ENCODE measurements around the gene GRM1.
"Not testable (repeated sequence)": the region's sequence is repeated elsewhere in the genome, so short reads cannot be mapped to it uniquely, and the experiment has no call there.

GRM1 gene

DNA sequence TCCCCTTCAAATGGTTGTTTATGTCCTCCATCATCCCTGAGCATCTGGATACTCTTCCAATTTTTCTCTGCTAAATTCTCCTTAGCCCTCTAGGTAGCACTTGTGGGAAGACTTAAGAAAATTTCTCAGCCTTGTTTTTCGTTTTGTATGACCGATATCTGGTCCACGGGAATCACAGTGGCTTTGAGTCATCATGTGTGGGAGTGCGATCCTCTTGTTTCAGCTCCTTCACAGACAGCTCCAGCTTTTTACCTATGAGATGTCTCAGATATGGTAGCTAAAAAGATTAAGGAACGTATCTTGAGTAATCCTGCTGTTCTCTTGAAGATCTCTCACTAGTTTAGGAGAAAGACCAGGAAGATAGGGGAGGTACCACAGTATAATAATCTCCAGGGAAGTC lies 196.1 kb downstream of the GRM1 start:
- H3K4me3 ChIP-seq (ENCODE audit: severe bottlenecking): no peak overlapping the region
- peaks cover 4% of the 10 kb centered on the region for H3K27me3 ChIP-seq (ENCODE audit: insufficient read depth, poor library complexity, severe bottlenecking)
- no peaks in the 10 kb centered on the region for H3K4me1 ChIP-seq (ENCODE audit: insufficient read depth, poor library complexity, severe bottlenecking)
- H3K36me3 ChIP-seq (ENCODE audit: low read depth): no peaks in the 10 kb centered on the region
- no peaks in the 10 kb centered on the region for H3K9me3 ChIP-seq (ENCODE audit: severe bottlenecking)
- H3K27ac ChIP-seq (ENCODE audit: poor library complexity, severe bottlenecking): no peak overlapping the region
- no peak for ATAC-seq (ENCODE audit: low read depth)
- TF ChIP-seq, protein P1, sequence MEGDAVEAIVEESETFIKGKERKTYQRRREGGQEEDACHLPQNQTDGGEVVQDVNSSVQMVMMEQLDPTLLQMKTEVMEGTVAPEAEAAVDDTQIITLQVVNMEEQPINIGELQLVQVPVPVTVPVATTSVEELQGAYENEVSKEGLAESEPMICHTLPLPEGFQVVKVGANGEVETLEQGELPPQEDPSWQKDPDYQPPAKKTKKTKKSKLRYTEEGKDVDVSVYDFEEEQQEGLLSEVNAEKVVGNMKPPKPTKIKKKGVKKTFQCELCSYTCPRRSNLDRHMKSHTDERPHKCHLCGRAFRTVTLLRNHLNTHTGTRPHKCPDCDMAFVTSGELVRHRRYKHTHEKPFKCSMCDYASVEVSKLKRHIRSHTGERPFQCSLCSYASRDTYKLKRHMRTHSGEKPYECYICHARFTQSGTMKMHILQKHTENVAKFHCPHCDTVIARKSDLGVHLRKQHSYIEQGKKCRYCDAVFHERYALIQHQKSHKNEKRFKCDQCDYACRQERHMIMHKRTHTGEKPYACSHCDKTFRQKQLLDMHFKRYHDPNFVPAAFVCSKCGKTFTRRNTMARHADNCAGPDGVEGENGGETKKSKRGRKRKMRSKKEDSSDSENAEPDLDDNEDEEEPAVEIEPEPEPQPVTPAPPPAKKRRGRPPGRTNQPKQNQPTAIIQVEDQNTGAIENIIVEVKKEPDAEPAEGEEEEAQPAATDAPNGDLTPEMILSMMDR (IDR thresholded peaks at IDR 0.05; ENCODE audit: poor library complexity, severe bottlenecking): no peak
- no peak for DNase-seq (ENCODE audit: low spot score)

GRCh38 chr6:146240322-146240721 lies 211.5 kb downstream of the GRM1 start:
- ATAC-seq (ENCODE audit: low read depth) (no peak), DNase-seq (ENCODE audit: low spot score) (no peak)
- TF ChIP-seq, protein P1 (IDR thresholded peaks at IDR 0.05; ENCODE audit: poor library complexity, severe bottlenecking): no peak
- Histone ChIP-seq H3K36me3 (ENCODE audit: low read depth) (no peaks in the 10 kb centered on the region), H3K4me3 (ENCODE audit: severe bottlenecking) (no peak overlapping the region), H3K9me3 (ENCODE audit: severe bottlenecking) (no peaks in the 10 kb centered on the region), H3K27me3 (ENCODE audit: insufficient read depth, poor library complexity, severe bottlenecking) (peaks cover 8% of the 10 kb centered on the region), H3K4me1 (ENCODE audit: insufficient read depth, poor library complexity, severe bottlenecking) (no peaks in the 10 kb centered on the region), H3K27ac (ENCODE audit: poor library complexity, severe bottlenecking) (no peak overlapping the region)

GRCh38 chr6:146240807-146241206 lies 211.9 kb downstream of the GRM1 start:
- H3K27ac ChIP-seq (ENCODE audit: poor library complexity, severe bottlenecking): no peak overlapping the region
- H3K4me1 ChIP-seq (ENCODE audit: insufficient read depth, poor library complexity, severe bottlenecking): no peaks in the 10 kb centered on the region
- H3K36me3 ChIP-seq (ENCODE audit: low read depth): no peaks in the 10 kb centered on the region
- no peak overlapping the region for H3K4me3 ChIP-seq (ENCODE audit: severe bottlenecking)
- ATAC-seq (ENCODE audit: low read depth): no peak
- no peaks in the 10 kb centered on the region for H3K9me3 ChIP-seq (ENCODE audit: severe bottlenecking)
- peaks cover 8% of the 10 kb centered on the region for H3K27me3 ChIP-seq (ENCODE audit: insufficient read depth, poor library complexity, severe bottlenecking)
- TF ChIP-seq, protein P1 (IDR thresholded peaks at IDR 0.05; ENCODE audit: poor library complexity, severe bottlenecking): no peak
- no peak for DNase-seq (ENCODE audit: low spot score)

- ATAC-seq (ENCODE audit: low read depth); H3K27me3 ChIP-seq (ENCODE audit: insufficient read depth, poor library complexity, severe bottlenecking); H3K27ac ChIP-seq (ENCODE audit: poor library complexity, severe bottlenecking); DNase-seq (ENCODE audit: low spot score); H3K4me3 ChIP-seq (ENCODE audit: severe bottlenecking); H3K4me1 ChIP-seq (ENCODE audit: insufficient read depth, poor library complexity, severe bottlenecking); H3K9me3 ChIP-seq (ENCODE audit: severe bottlenecking); H3K36me3 ChIP-seq (ENCODE audit: low read depth): not testable (repeated sequence)
Measured at GRCh38 chr6:146243646-146244045, 214.8 kb downstream of the GRM1 start.

DNA sequence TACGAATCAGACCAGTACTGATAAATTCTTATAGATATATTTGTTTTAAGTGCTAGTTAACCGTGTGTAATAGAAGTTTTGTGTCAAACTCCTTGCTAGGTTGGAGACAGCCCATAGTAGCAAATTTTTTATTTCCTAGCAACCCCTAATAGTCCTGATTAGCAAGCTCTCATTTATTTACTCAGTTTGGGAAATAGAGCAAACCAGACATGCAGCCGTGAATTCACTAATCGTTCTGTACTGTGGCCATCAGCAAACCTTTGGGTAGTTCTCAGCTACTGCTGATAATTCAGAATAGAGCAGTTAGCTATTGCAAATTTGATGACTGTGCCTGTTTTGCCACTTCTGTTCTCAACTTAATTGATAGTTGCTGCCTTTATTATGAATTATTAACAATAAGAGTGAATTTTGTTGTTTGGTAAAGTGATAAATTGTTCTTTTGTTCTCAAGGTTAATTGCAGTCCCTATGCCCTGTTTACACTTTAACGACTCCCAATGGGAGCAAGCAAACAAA lies 215.8 kb downstream of the GRM1 start:
- Histone ChIP-seq H3K36me3 (ENCODE audit: low read depth) (no peaks in the 10 kb centered on the region), H3K27ac (ENCODE audit: poor library complexity, severe bottlenecking) (no peak overlapping the region), H3K4me3 (ENCODE audit: severe bottlenecking) (no peak overlapping the region), H3K27me3 (ENCODE audit: insufficient read depth, poor library complexity, severe bottlenecking) (no peaks in the 10 kb centered on the region), H3K4me1 (ENCODE audit: insufficient read depth, poor library complexity, severe bottlenecking) (no peaks in the 10 kb centered on the region), H3K9me3 (ENCODE audit: severe bottlenecking) (no peaks in the 10 kb centered on the region)
- DNase-seq (ENCODE audit: low spot score) (no peak), ATAC-seq (ENCODE audit: low read depth) (no peak)
- TF ChIP-seq, protein P1 (IDR thresholded peaks at IDR 0.05; ENCODE audit: poor library complexity, severe bottlenecking): no peak

All from RWPE2 (cell line).